COLO829 (cell line): ENCODE measurements around the gene COMMD7.
"Not testable (repeated sequence)": the region's sequence is repeated elsewhere in the genome, so short reads cannot be mapped to it uniquely, and the experiment has no call there.

Experiments
- DNase-seq: peaks from one replicate; pipeline ENCODE4 v3.0.0; 2012; ENCODE audit warnings: low spot score

COMMD7 gene

GRCh38 chr20:32728435-32728834 lies 14.8 kb downstream of the COMMD7 start:
- DNase-seq = not testable (repeated sequence)

DNA sequence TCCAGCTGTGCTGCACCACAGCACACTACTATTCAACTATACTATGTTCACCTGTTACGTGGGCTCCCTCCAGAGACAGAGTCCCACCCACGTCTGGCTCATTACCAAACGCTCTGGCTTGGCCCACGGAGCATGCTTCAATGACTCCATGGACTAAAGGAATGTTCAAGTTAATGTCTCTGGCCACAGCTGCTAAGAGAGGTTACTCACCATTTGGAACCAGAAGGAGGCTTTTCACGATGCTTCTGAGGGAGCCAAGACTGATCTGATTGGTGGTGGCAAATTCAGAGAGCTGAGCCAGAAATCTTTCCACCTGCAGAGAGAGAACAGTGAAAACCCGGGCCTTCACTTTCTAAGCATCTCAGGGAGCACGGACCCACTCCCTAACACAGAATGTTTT lies 15.6 kb downstream of the COMMD7 start:
- DNase-seq = no peak

GRCh38 chr20:32718749-32719348 lies 24.4 kb downstream of the COMMD7 start:
- no peak for DNase-seq

DNA sequence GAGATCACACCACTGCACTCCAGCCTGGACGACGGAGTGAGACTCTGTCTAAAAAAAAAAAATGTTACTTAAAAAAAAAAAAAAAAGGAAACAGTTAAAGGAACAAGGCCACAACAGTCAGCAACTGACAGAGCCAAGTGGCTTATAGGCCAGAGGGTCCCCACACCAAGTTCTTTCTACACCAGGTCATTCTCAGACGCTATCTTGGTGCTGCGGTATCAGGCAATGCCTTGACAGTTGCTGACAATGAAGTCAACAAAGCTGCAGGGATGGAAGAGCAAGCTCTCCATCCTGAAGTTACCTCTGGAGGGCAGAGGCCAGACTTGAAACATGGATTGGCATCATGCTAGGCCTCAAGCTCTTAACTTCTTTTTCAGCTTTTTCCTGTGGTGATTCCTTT lies 31.9 kb downstream of the COMMD7 start:
- DNase-seq = no peak

GRCh38 chr20:32709632-32710121 lies 33.6 kb downstream of the COMMD7 start:
- no peak for DNase-seq

DNA sequence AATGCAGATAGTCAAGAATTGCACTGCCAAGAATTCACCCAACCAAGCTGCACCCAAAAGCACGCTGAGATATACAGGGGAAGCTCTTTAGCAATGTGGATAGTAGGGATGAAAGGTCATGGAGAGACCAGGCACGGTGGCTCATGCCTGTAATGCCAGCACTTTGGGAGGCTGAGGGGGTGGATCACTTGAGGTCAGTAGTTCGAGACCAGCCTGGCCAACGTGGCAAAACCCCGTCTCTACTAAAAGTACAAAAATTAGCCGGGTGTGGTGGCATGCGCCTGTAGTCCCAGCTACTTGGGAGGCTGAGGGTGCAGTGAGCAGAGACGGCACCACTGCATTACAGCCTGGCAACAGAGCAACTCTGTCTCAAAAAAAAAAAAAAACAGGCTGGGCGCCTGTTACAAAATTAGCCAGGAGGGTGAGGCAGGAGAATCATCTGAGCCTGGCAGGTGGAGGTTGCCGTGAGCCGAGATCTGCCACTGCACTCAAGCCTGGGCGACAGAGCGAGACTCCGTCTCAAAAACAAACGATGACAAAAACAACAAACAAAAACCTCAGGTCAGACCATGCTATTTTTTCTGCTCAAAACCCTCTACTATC lies 34.1 kb downstream of the COMMD7 start:
- DNase-seq = not testable (repeated sequence)

GRCh38 chr20:32707691-32708581 lies 35.3 kb downstream of the COMMD7 start:
- no peak for DNase-seq

GRCh38 chr20:32706486-32706885 lies 36.8 kb downstream of the COMMD7 start:
- DNase-seq = no peak

- no peak for DNase-seq
These were observed 40.4 kb downstream of the COMMD7 start for GRCh38 chr20:32702706-32703425.

DNA sequence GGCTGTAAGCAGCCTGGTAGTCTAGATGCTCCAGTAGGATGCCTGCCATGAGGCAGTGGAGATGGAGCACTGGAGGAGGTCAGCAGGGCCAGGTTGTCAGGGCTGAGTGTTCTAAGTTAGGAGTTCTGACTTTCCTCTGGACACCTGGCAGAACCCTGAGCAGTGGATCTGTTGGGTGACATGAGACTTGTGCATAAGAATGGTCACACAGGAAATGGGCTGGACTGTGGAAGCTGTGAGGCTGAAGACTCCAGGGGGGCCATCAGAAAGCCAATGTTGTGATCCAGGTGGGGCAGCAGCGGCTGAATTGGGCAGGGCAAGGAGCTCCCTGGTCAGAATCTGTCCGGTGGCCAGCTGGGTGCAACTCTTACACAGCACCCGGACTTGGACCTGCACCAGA lies 45.7 kb downstream of the COMMD7 start:
- no peak for DNase-seq

- no peak for DNase-seq
These were observed 48.2 kb downstream of the COMMD7 start for GRCh38 chr20:32695089-32695488.

- not testable (repeated sequence) for DNase-seq
These were observed 54.3 kb downstream of the COMMD7 start for GRCh38 chr20:32688966-32689365.

DNA sequence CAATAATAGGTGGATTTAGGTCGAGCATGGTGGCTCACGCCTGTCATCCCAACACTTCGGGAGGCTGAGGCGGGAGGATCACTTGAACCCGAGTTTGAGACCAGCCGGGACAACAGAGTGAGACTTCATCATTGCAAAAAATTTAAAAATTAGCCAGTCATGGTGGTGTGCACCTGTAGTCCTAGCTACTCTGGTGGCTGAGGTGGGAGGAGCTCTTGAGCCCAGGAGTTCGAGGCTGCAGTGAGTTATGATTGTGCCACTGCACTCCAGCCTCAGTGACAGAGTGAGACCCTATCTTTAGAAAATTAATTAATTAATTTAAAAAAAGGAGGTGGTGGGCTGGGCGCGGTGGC lies 56.1 kb downstream of the COMMD7 start:
- DNase-seq = no peak

- no peak for DNase-seq
These were observed 56.6 kb downstream of the COMMD7 start for GRCh38 chr20:32686530-32687179.

DNA sequence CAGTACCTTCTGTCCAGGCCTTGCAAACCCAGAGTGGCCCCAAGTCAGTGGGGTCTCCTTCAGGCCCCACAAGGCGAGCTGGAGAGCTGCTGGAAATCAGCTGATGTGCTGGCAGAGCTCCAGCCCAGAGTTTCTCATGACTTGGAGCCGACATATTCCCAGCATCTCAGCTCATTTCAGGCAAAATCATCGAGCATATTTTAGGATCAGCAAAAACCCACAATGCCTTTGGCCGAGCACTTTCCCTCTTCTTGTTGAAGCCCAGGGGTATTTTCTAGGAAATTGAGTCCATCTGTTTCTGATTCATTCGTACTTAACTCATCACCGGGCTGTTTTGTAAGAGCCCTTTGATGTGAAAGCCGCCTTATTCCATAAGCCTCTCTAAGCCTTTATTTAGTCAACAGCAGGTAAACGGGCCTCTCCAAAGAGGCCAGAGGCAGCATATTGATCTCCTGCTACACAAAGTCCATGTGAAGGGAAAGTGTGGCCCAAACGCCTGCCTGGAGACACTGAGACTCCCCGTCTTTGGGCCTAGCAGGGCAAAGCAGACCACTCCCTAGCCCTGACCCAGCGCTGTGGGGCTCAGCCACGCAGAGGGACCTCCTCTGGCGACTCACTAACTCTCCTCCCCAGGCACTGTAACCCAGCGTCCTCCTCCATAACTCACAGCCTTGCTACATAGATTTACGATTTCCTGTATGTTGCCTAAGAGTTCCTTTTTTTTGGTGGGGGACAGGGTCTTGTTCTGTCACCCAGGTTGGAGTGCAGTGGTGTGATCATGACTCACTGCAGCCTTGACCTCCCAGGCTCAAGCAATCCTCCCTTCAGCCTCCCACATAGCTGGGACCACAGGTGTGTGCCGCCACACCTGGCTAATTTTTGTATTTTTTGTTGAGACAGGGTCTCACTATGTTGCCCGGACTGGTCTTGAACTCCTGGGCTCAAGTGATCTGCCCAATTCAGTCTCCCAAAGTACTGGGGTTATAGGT lies 57.4 kb downstream of the COMMD7 start:
- DNase-seq = no peak

- DNase-seq = no peak
These were observed 60.7 kb downstream of the COMMD7 start for GRCh38 chr20:32682508-32682987.

- DNase-seq = no peak
These were observed 61.8 kb downstream of the COMMD7 start for GRCh38 chr20:32681175-32682084.

DNA sequence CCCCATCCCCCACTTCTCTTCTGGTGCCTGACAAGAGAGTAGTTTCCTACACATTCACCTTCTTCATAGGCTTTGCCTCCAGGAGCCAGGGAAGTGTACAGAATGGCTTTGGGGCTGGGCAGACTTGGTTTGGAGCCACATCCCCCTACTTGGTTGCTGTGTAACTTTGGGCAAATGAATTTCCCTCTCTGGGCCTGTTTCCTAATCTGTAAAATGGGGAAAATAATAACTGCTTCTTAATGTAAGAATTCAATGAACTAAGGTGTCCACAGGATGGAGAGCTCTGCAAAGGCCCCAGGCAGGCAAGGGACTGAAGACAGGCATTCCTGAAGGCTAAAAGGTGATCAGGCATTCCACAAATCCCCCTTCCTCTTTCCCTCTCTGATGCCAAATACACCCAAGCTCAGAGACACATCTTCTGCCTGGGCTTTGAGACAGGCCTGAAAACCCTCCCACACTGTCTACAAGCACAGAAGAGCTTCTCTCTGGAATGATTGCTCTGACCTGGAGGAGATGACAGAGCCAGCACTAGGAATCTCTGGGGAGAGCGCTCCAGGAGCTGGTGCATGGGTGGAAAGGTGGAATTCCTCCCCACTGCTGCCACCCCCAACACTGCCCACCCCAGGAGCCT lies 62.6 kb downstream of the COMMD7 start:
- no peak for DNase-seq

DNA sequence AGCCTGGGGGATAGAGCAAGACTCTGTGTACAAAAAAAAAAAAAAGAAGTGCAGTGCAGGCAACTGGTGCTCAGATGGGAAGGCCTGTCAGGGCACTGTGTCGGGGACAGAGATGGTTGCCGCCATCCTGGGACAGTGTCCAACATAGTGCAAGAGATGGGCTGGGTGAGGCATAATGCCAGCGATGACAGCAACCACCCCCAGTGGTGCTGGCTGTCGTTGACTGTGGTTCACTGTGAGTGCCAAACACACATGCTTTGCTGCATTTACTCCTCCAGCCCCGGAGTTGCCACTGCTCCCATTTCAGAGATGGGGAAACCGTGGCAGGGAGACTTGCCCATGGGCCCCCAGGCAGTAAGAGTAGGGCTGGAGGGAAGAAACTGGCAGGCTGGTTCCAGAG lies 64.3 kb downstream of the COMMD7 start:
- DNase-seq = no peak
